GM12892 (cell line): ENCODE results near the gene DHRS1.

Experiments used
- POLR2A ChIP-seq: IDR thresholded peaks from 2 replicates; pipeline ENCODE4 v1.6.1; 2011; ENCODE audit warnings: low read depth, low read length, control low read depth
- POLR2AphosphoS5 ChIP-seq: IDR thresholded peaks from 2 replicates; pipeline ENCODE4 v1.6.1; 2011; ENCODE audit warnings: low read depth, low read length, control low read depth
- TAF1 ChIP-seq: IDR thresholded peaks from 2 replicates; pipeline ENCODE4 v1.6.1; 2011; ENCODE audit warnings: low read depth, mild to moderate bottlenecking, control low read depth, low read length, borderline replicate concordance

- TF ChIP-seq POLR2A (no peak), POLR2AphosphoS5 (no peak), TAF1 (no peak)
These were observed 57.6 kb downstream of the DHRS1 start for GRCh38 chr14:24241829-24242443.
